Esophagus muscularis mucosa (tissue), 3 donors: ENCODE data around the gene ROPN1L.

Experiments
- POLR2A ChIP-seq: fragments of 450-650 bp; IDR thresholded peaks from one replicate; pipeline ENCODE4 v1.6.1; 2017; ENCODE audit warnings: antibody characterized with exemption, moderate library complexity, mild to moderate bottlenecking, low read depth
- POLR2AphosphoS5 ChIP-seq, 2 donors: sonication (generic); formaldehyde crosslinking; IDR thresholded peaks; one replicate each; pipeline ENCODE4 v1.6.1; 2017; ENCODE audit warnings: antibody characterized with exemption in 2 of 2
- TF ChIP-seq, protein P1 (sequence below), 3 experiments: fragments of 200-600 bp in 2 of 3; fragments of 450-650 bp in 1 of 3; sonication (generic) in 2 of 3; IDR thresholded peaks; one replicate each; pipeline ENCODE4 v1.5.1; 2017 to 2019; ENCODE audit warnings: antibody characterized with exemption in 3 of 3, mild to moderate bottlenecking in 2 of 3, moderate library complexity in 1 of 3

DNA sequence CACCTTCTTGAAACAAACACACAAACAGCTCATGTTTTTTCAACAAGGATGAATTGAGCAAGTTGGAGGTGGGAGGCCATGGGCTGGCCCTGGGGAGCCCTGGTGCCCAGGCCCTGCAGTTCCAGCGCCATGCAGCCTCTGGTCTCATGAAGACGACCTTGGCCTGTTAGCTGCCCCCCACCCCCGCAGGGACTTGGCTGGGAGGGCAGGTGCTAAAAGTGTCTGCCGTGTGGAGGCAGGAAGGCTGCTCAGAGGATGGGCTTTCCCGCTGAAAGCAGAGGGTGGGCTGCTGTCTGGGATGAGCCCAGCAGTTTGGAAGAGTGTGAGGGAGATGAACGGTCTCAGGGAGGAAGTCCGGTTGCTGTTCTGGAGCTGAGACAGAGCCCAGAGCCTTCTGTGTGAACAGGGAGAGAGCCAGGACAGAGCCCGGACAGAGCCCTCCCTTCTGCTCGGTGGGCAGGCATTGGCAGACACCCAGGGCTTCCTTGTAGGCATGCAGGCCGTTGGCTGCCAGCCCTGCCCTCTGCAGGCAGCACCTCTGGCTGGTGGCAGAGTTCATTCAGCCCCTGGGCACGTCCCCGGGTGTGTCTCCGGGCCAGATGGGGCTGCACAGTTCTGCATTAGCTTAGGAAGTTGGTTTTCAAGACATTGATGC lies 18.7 kb downstream of the ROPN1L start:
- TF ChIP-seq POLR2A (no peak), POLR2AphosphoS5 (IDR thresholded peaks at IDR 0.05) (no peak)
- TF ChIP-seq, protein P1, sequence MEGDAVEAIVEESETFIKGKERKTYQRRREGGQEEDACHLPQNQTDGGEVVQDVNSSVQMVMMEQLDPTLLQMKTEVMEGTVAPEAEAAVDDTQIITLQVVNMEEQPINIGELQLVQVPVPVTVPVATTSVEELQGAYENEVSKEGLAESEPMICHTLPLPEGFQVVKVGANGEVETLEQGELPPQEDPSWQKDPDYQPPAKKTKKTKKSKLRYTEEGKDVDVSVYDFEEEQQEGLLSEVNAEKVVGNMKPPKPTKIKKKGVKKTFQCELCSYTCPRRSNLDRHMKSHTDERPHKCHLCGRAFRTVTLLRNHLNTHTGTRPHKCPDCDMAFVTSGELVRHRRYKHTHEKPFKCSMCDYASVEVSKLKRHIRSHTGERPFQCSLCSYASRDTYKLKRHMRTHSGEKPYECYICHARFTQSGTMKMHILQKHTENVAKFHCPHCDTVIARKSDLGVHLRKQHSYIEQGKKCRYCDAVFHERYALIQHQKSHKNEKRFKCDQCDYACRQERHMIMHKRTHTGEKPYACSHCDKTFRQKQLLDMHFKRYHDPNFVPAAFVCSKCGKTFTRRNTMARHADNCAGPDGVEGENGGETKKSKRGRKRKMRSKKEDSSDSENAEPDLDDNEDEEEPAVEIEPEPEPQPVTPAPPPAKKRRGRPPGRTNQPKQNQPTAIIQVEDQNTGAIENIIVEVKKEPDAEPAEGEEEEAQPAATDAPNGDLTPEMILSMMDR (IDR thresholded peaks at IDR 0.05): no peak
